HepG2 (cell line): ENCODE results near the gene KRTDAP. TPM values are rescaled to one million over a fixed set of nuclear protein-coding genes. Genes with fewer than 3 reads are reported as not detected.

Experiments
- ATAC-seq: fragments of 200-7000 bp; cut with Tn5 transposase; 3 replicates; pipeline ENCODE4 v1.9.1; 2020; ENCODE audit warnings: mild to moderate bottlenecking, moderate library complexity
- BruUV-seq: library from RNA; stranded (reverse); fragments of 400-500 nt; replicated peaks from 2 replicates; lab custom pipeline; 2021; lab: Mats Ljungman, UMichigan
- CTCF ChIA-PET: fragments of 300-600 bp; formaldehyde crosslinking; extraction: SDS; loops from one replicate; lab custom pipeline; 2021; ENCODE audit warnings: low total read pairs, inconsistent platforms, low intra/inter-chr PET ratio; lab: Yijun Ruan, JAX
- POLR2A ChIA-PET: fragments of 350-600 bp; sonication (Branson Sonifier 250); formaldehyde crosslinking; loops from one replicate; lab custom pipeline; 2020; ENCODE audit warnings: antibody characterized with exemption, inconsistent platforms; lab: Yijun Ruan, JAX
- DNase-seq: peaks from one replicate; pipeline ENCODE4 v3.0.0-alpha.2; 2015; ENCODE audit warnings: low spot score
- FAIRE-seq: peaks from 3 replicates; lab custom pipeline; 2011; peaks lifted over from hg19 to GRCh38; lab: Jason Lieb, UNC
- H2AFZ ChIP-seq: one replicate; pipeline ENCODE4 v1.6.1; 2011; ENCODE audit warnings: low read length, inconsistent platforms
- H3K27ac ChIP-seq: fragments of 300-600 bp; 3 replicates; pipeline ENCODE4 v1.8.0; 2011; ENCODE audit warnings: mixed run types, mild to moderate bottlenecking, mixed read lengths, low read length, inconsistent platforms; ENCODE audit not compliant: insufficient read depth; ENCODE audit errors: extremely low read length
- H3K27me3 ChIP-seq, 2 experiments: fragments of 200-600 bp in 1 of 2; 2 replicates in 1 of 2; 3 replicates in 1 of 2; pipeline versions ENCODE4 v1.6.0 to v1.8.0; 2011; ENCODE audit warnings: low read length in 2 of 2, mild to moderate bottlenecking in 2 of 2, moderate library complexity in 2 of 2, inconsistent platforms in 1 of 2; ENCODE audit not compliant: insufficient read depth in 2 of 2, control insufficient read depth in 1 of 2
- H3K36me3 ChIP-seq, 2 experiments: fragments of 200-600 bp in 1 of 2; replicated peaks in 1 of 2; 2 replicates in 1 of 2; 3 replicates in 1 of 2; pipeline versions ENCODE4 v1.5.1 to v1.8.0; 2011; ENCODE audit warnings: low read length in 2 of 2, inconsistent platforms in 1 of 2; ENCODE audit not compliant: insufficient read depth in 2 of 2, control insufficient read depth in 1 of 2
- H3K4me1 ChIP-seq: 2 replicates; pipeline ENCODE4 v1.5.1; 2012; ENCODE audit warnings: low read length, inconsistent platforms; ENCODE audit not compliant: insufficient read depth
- H3K4me2 ChIP-seq: 2 replicates; pipeline ENCODE4 v1.6.0; 2011; ENCODE audit warnings: low read depth, low read length, inconsistent platforms
- H3K4me3 ChIP-seq, 3 experiments: fragments of 200-600 bp in 1 of 3; sonication (generic), shearing (Covaris generic) in 1 of 3; replicated peaks in 1 of 3; 2 replicates each; pipeline ENCODE4 v1.5.1; 2011 to 2016; ENCODE audit warnings: low read length in 3 of 3, inconsistent platforms in 2 of 3, low read depth in 2 of 3, mild to moderate bottlenecking in 2 of 3, control low read depth in 1 of 3, mixed read lengths in 1 of 3; ENCODE audit not compliant: insufficient read depth in 1 of 3
- H3K79me2 ChIP-seq: one replicate; pipeline ENCODE4 v1.6.1; 2011; ENCODE audit warnings: low read length, inconsistent platforms; ENCODE audit not compliant: insufficient read depth
- H3K9ac ChIP-seq: 2 replicates; pipeline ENCODE4 v1.6.0; 2011; ENCODE audit warnings: mild to moderate bottlenecking, low read depth, low read length, inconsistent platforms; ENCODE audit not compliant: insufficient read depth
- H3K9me3 ChIP-seq: 2 replicates; pipeline ENCODE4 v1.5.1; 2012; ENCODE audit warnings: mild to moderate bottlenecking, low read length
- H4K20me1 ChIP-seq: 2 replicates; pipeline ENCODE4 v1.6.0; 2011; ENCODE audit warnings: inconsistent platforms, mild to moderate bottlenecking, low read length, moderate library complexity; ENCODE audit not compliant: insufficient read depth
- ATF2 ChIP-seq: sonication (generic); formaldehyde crosslinking; IDR thresholded peaks from 2 replicates; pipeline ENCODE4 v1.4.0; 2020; ENCODE audit warnings: missing genetic modification reagents
- CAMTA2 ChIP-seq: sonication (generic); formaldehyde crosslinking; IDR thresholded peaks from 2 replicates; pipeline ENCODE4 v1.4.0; 2020; ENCODE audit warnings: mild to moderate bottlenecking, missing genetic modification reagents, borderline replicate concordance
- HCFC1 ChIP-seq: fragments of 150-350 bp; IDR thresholded peaks from 2 replicates; pipeline ENCODE4 v1.6.1; 2014; ENCODE audit warnings: low read depth, low read length
- HDAC6 ChIP-seq: fragments of 200-600 bp; sonication (generic); IDR thresholded peaks from 2 replicates; pipeline ENCODE4 v1.7.0; 2017; ENCODE audit warnings: mild to moderate bottlenecking, antibody characterized with exemption, low read length, low read depth
- HOXA5 ChIP-seq: sonication (generic); formaldehyde crosslinking; IDR thresholded peaks from 2 replicates; pipeline ENCODE4 v1.4.0; 2020; ENCODE audit warnings: missing genetic modification reagents
- SIN3A ChIP-seq: IDR thresholded peaks from 2 replicates; pipeline ENCODE4 v1.6.1; 2011; ENCODE audit warnings: low read depth, mild to moderate bottlenecking, control low read depth, low read length, borderline replicate concordance
- SP5 ChIP-seq: IDR thresholded peaks from 2 replicates; pipeline ENCODE4 v1.6.1; 2016; ENCODE audit warnings: low read depth, borderline replicate concordance
- ZBTB7A ChIP-seq: sonication (generic); formaldehyde crosslinking; IDR thresholded peaks from 2 replicates; pipeline ENCODE4 v1.8.0; 2022; ENCODE audit warnings: mild to moderate bottlenecking, missing genetic modification reagents
- ZNF710 ChIP-seq: sonication (generic); formaldehyde crosslinking; IDR thresholded peaks from 2 replicates; pipeline ENCODE4 v1.5.0; 2020; ENCODE audit warnings: mild to moderate bottlenecking, missing genetic modification reagents, borderline replicate concordance
- ZNF737 ChIP-seq: sonication (generic); formaldehyde crosslinking; IDR thresholded peaks from 2 replicates; pipeline ENCODE4 v1.5.0; 2020; ENCODE audit warnings: missing genetic modification reagents, mild to moderate bottlenecking, borderline replicate concordance
- ZNF776 ChIP-seq: sonication (generic); formaldehyde crosslinking; IDR thresholded peaks from 2 replicates; pipeline ENCODE4 v1.4.0; 2020; ENCODE audit warnings: mild to moderate bottlenecking, missing genetic modification reagents
- ZNF792 ChIP-seq: IDR thresholded peaks from 2 replicates; pipeline ENCODE4 v1.6.1; 2016
- WGBS: methylation state at CpG from one replicate; pipeline ENCODE4 v1.1.6; 2017; ENCODE audit warnings: low lambda C conversion rate; 5-methylcytosine and 5-hydroxymethylcytosine counted together
- in situ Hi-C: cut with HindIII; loops from 2 replicates; pipeline ENCODE4 v1.10.0; 2017; ENCODE audit warnings: low pct_unique_long_range_greater_than_20kb; ENCODE audit not compliant: extremely low pct_ligation_motif_present
- intact Hi-C: fragments of 100-400 bp; cut with micrococcal nuclease; formaldehyde crosslinking; loops from one replicate; pipeline ENCODE4 v1.10.0; 2022; ENCODE audit not compliant: unreplicated experiment
- polyA plus RNA-seq, 8 experiments: library from polyadenylated mRNA; depleted of rRNA in 3 of 8; stranded (reverse) in 7 of 8; unstranded in 1 of 8; fragments of >200 nt; fragmentation: Illumina TruSeq in 4 of 8; extraction: Trizol in 4 of 8; gene quantifications; 2 replicates each; pipeline versions ENCODE4 v1.2.1 to v1.2.3, GENCODE V29; 2011 to 2016; ENCODE audit warnings: low read depth in 4 of 8, missing spikeins in 1 of 8, mixed read lengths in 1 of 8; ENCODE audit not compliant: insufficient read depth in 1 of 8
- total RNA-seq, 5 experiments: library from RNA; depleted of rRNA; stranded (reverse); fragments of >200 nt; fragmentation: Illumina TruSeq; extraction: Trizol; gene quantifications; 2 replicates each; pipeline ENCODE4 v1.2.3, GENCODE V29; 2016; ENCODE audit warnings: low read depth in 1 of 5
- TF ChIP-seq, protein P1 (sequence below): sonication (generic); formaldehyde crosslinking; IDR thresholded peaks from 2 replicates; pipeline ENCODE4 v1.9.0; 2021; ENCODE audit warnings: missing genetic modification reagents, borderline replicate concordance
- TF ChIP-seq, protein P2 (sequence below): sonication (generic); formaldehyde crosslinking; IDR thresholded peaks from 2 replicates; pipeline ENCODE4 v1.5.0; 2020; ENCODE audit warnings: missing genetic modification reagents

The KRTDAP gene
- total and polyA plus RNA-seq, 2 of the 13 experiments (the other 11 are each of a cell fraction or from before 2014, with no cell fraction given), result 0.86 to 1.5 TPM

DNA sequence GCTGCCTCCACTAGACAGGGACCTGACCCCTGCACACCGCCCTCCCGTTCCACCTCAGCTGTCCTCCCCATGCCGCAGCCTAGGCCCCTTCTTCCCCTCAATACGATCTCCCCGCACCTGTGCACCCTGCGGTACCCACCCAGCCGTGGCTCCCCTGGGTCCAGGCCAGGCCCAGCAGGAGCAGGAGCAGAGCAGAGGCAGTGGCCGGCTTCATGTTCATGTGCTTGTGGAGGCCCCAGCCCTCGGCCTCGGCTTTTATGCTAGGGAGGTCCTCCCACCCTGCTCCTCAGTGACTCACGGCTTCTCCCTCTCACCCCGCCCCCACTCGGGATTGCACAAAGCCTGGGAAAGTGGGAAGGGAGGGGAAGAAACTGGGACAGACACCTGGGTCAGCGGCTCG, 11.4 kb upstream of the KRTDAP start (continued):
- no peak for TF ChIP-seq ATF2

- H3K36me3 ChIP-seq, result peaks cover 3 to 15% of the 10 kb centered on the region in 2 experiments; a peak in 3 of 5 replicates
- no peaks in the 10 kb centered on the region for H3K27me3 ChIP-seq
- 94% methylated on average over 10 of the region's 10 CpGs for WGBS
- intact Hi-C loops, result no loop called here
- ATAC-seq (no peak), FAIRE-seq (no peak), DNase-seq (no peak)
- H3K4me1 ChIP-seq, result peaks cover 7% of the 10 kb centered on the region
- H3K79me2 ChIP-seq, result no peaks in the 10 kb centered on the region
- H2AFZ ChIP-seq, result no peak overlapping the region
- H4K20me1 ChIP-seq, result no peaks in the 10 kb centered on the region
- TF ChIP-seq SP5 (no peak), ZNF737 (CRISPR knock-in tag) (no peak), HOXA5 (CRISPR knock-in tag) (no peak), ZNF710 (CRISPR knock-in tag) (no peak), SIN3A (no peak), ZNF776 (no peak), HCFC1 (no peak), ZBTB7A (no peak), HDAC6 (no peak), ZNF792 (no peak), CAMTA2 (no peak)
- TF ChIP-seq, protein P1, sequence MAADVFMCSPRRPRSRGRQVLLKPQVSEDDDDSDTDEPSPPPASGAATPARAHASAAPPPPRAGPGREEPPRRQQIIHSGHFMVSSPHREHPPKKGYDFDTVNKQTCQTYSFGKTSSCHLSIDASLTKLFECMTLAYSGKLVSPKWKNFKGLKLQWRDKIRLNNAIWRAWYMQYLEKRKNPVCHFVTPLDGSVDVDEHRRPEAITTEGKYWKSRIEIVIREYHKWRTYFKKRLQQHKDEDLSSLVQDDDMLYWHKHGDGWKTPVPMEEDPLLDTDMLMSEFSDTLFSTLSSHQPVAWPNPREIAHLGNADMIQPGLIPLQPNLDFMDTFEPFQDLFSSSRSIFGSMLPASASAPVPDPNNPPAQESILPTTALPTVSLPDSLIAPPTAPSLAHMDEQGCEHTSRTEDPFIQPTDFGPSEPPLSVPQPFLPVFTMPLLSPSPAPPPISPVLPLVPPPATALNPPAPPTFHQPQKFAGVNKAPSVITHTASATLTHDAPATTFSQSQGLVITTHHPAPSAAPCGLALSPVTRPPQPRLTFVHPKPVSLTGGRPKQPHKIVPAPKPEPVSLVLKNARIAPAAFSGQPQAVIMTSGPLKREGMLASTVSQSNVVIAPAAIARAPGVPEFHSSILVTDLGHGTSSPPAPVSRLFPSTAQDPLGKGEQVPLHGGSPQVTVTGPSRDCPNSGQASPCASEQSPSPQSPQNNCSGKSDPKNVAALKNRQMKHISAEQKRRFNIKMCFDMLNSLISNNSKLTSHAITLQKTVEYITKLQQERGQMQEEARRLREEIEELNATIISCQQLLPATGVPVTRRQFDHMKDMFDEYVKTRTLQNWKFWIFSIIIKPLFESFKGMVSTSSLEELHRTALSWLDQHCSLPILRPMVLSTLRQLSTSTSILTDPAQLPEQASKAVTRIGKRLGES (CRISPR knock-in tag), result no peak
- TF ChIP-seq, protein P2, sequence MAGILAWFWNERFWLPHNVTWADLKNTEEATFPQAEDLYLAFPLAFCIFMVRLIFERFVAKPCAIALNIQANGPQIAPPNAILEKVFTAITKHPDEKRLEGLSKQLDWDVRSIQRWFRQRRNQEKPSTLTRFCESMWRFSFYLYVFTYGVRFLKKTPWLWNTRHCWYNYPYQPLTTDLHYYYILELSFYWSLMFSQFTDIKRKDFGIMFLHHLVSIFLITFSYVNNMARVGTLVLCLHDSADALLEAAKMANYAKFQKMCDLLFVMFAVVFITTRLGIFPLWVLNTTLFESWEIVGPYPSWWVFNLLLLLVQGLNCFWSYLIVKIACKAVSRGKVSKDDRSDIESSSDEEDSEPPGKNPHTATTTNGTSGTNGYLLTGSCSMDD (CRISPR knock-in tag), result no peak
- no peak overlapping the region for H3K9ac ChIP-seq
- H3K27ac ChIP-seq, result no peak overlapping the region
- ChIA-PET CTCF (no interaction called here), POLR2A (no interaction called here)
- in situ Hi-C loops, result no loop called here
- no peaks in the 10 kb centered on the region for H3K9me3 ChIP-seq
- no TSS peak for BruUV-seq
- H3K4me2 ChIP-seq, result no peak overlapping the region
- H3K4me3 ChIP-seq, result no peak overlapping the region
Measured at GRCh38 chr19:35500611-35501010, 10.3 kb upstream of the KRTDAP start.
